ENCODE measurements around the gene P2RY11. TPM values are rescaled to one million over a fixed set of nuclear protein-coding genes. Genes with fewer than 3 reads are reported as not detected.

The P2RY11 gene
- total and polyA plus RNA-seq, 2 of the 4 experiments (the other 2 are of a cell fraction): 0.54 to 4.5 TPM

GRCh38 chr19:10085641-10086590 is 25.6 kb upstream of the P2RY11 start, which contains the start of gene SHFL (continued):
- no peak for TF ChIP-seq CTCF (conservative IDR thresholded peaks at IDR 0.05; ENCODE audit: low read depth, low read length)
- no peak for TF ChIP-seq RFX5 (IDR thresholded peaks at IDR 0.05; ENCODE audit: low read depth, low read length)
- TF ChIP-seq MAZ (IDR thresholded peaks at IDR 0.05; ENCODE audit: borderline replicate concordance, low read depth, low read length): peak; percentile 22; the same call in 1 of the 2 replicates

All from IMR-90 (cell line).